Subcutaneous adipose tissue (tissue), 4 donors: ENCODE data around the gene XRCC1. TPM values are rescaled to one million over a fixed set of nuclear protein-coding genes. Genes with fewer than 3 reads are reported as not detected.

Experiments used
- total RNA-seq, 4 donors: library from RNA; depleted of rRNA; stranded (reverse); fragments of >200 nt; gene quantifications; one replicate each; pipeline ENCODE4 v1.1.0, GENCODE V29; 2016
- TF ChIP-seq, protein P1 (sequence below): fragments of 450-650 bp; IDR thresholded peaks from one replicate; pipeline ENCODE4 v1.5.1; 2016; ENCODE audit warnings: low read depth, mild to moderate bottlenecking, control low read depth, antibody characterized with exemption, moderate library complexity

XRCC1 gene
- total RNA-seq, 4 donors from 2014 or later = 10.6 to 24.1 (median 19.2) TPM

- TF ChIP-seq, protein P1, sequence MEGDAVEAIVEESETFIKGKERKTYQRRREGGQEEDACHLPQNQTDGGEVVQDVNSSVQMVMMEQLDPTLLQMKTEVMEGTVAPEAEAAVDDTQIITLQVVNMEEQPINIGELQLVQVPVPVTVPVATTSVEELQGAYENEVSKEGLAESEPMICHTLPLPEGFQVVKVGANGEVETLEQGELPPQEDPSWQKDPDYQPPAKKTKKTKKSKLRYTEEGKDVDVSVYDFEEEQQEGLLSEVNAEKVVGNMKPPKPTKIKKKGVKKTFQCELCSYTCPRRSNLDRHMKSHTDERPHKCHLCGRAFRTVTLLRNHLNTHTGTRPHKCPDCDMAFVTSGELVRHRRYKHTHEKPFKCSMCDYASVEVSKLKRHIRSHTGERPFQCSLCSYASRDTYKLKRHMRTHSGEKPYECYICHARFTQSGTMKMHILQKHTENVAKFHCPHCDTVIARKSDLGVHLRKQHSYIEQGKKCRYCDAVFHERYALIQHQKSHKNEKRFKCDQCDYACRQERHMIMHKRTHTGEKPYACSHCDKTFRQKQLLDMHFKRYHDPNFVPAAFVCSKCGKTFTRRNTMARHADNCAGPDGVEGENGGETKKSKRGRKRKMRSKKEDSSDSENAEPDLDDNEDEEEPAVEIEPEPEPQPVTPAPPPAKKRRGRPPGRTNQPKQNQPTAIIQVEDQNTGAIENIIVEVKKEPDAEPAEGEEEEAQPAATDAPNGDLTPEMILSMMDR = no peak
Observed at GRCh38 chr19:43502419-43502976, 72.8 kb downstream of the XRCC1 start.

DNA sequence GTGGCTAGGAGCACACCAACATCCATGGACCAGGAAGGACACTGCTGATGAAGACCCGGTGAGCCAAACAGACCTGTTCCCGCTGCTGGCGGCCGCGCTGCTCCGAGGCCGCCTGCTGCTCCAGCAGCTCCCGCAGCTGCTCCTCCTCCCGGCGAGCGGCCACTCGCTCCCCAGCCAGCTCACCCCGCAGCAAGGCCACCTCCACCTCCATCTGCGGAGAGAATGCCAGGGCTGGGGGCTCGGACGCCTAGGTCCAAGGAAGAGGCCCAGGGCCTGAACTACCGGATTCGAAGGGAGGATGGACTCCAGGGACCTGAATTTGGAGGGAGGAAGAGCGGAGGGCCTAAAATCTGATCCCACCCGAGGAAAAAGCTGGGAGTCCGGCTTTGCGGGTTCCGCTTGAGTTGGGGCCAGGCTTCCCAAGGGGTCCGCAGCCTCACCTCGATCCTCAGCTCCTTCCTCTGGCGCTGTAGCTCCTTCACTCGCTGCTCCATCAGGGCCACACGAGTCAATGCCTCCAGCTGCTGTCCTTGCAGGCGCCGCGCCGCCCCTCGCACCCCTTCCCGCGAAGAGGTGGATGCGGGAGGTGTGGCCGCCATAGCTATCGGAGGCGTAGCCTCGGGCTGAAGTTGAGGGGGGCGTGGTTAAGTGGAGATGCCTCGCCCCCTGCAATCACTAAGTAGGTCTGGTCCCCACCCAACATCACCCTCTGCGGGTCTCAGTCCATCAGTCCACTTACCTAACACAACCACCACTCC, 73.5 kb downstream of the XRCC1 start:
- TF ChIP-seq, protein P1 = no peak

- TF ChIP-seq, protein P1 = no peak
Observed at GRCh38 chr19:43499042-43499441, 76.3 kb downstream of the XRCC1 start.

GRCh38 chr19:43498233-43498842, 77.0 kb downstream of the XRCC1 start:
- TF ChIP-seq, protein P1 = no peak

DNA sequence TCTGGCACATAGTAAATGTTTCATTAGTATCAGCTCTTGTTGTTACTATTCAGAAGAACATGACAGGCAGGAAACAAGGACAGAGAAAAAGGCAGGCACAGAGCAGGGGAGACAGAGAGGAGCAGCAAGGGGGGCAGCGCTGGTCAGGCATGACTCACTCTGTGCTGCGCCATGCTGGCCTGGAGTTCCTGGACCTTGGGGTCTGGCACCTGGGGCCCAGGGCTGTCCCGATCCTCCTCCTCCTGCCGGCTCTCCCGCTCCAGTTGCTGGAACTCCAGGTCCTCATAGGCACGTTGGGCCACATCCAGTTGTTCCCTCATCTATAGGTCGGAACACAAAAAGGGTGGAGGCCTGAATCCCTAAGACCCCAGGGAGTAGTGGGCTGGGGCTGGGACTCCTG, 78.4 kb downstream of the XRCC1 start:
- TF ChIP-seq, protein P1 = no peak

GRCh38 chr19:43495082-43495481, 80.2 kb downstream of the XRCC1 start:
- TF ChIP-seq, protein P1 = no peak

Other genes with a start within 250 kb of the XRCC1 start
- 1 to 10 TPM in 2 of 4 donors, not detected in 2; 3.6 to 6.8 TPM for gene CD177, start 221.8 kb downstream of the XRCC1 start, total RNA-seq
- not detected for gene TEX101, start 160.6 kb downstream of the XRCC1 start, total RNA-seq
- under 1 TPM in 1 of 4 donors, not detected in 3; 0.34 TPM for gene LYPD3, start 109.9 kb downstream of the XRCC1 start, total RNA-seq
- 1 to 10 TPM; 1.9 to 5.7 (median 3.5) TPM for gene PHLDB3, start 70.8 kb downstream of the XRCC1 start, total RNA-seq
- 10 to 100 TPM; 20.2 to 36.7 (median 31.3) TPM for gene ETHE1, start 48.3 kb downstream of the XRCC1 start, total RNA-seq
- gene ZNF575, start 42.3 kb downstream of the XRCC1 start, total RNA-seq = 1 to 10 TPM in 1 of 4 donors, under 1 TPM in 1, not detected in 2; 0.44 to 3.2 TPM
- gene PINLYP, start 274 bp upstream of the XRCC1 start, total RNA-seq = 10 to 100 TPM in 1 of 4 donors, 1 to 10 TPM in 3; 3.3 to 11.7 (median 6.0) TPM
- 10 to 100 TPM in 3 of 4 donors, 1 to 10 TPM in 1; 8.5 to 16.0 (median 11.5) TPM for gene IRGQ, start 20.6 kb upstream of the XRCC1 start, total RNA-seq
- 10 to 100 TPM in 2 of 4 donors, 1 to 10 TPM in 2; 4.1 to 11.6 (median 9.4) TPM for gene ZNF576, start 21.1 kb upstream of the XRCC1 start, total RNA-seq
- under 1 TPM in 3 of 4 donors, not detected in 1; 0.33 to 0.66 (median 0.34) TPM for gene SRRM5, start 36.6 kb upstream of the XRCC1 start, total RNA-seq
- 10 to 100 TPM; 11.1 to 27.1 (median 21.4) TPM for gene ZNF428, start 44.1 kb upstream of the XRCC1 start, total RNA-seq
- 10 to 100 TPM in 1 of 4 donors, 1 to 10 TPM in 1, under 1 TPM in 2; 0.57 to 31.9 (median 0.92) TPM for gene CADM4, start 64.3 kb upstream of the XRCC1 start, total RNA-seq
- gene PLAUR, start 94.6 kb upstream of the XRCC1 start, total RNA-seq = 100 to 1,000 TPM in 1 of 4 donors, 10 to 100 TPM in 3; 13.8 to 102 (median 21.5) TPM
- not detected for gene IRGC, start 140.5 kb upstream of the XRCC1 start, total RNA-seq
- 10 to 100 TPM; 10.0 to 17.2 (median 12.7) TPM for gene SMG9, start 179.4 kb upstream of the XRCC1 start, total RNA-seq
- 10 to 100 TPM in 1 of 4 donors, 1 to 10 TPM in 2, under 1 TPM in 1; 0.57 to 25.2 (median 3.6) TPM for gene KCNN4, start 205.4 kb upstream of the XRCC1 start, total RNA-seq
- gene LYPD5, start 226.9 kb upstream of the XRCC1 start, total RNA-seq = under 1 TPM in 3 of 4 donors, not detected in 1; 0.22 to 0.94 (median 0.51) TPM